ENCODE measurements around the gene ABCA1. TPM values are rescaled to one million over a fixed set of nuclear protein-coding genes. Genes with fewer than 3 reads are reported as not detected.

Gene ABCA1
- total RNA-seq, 2 experiments from 2014 or later, result 8.0 to 14.0 TPM

GRCh38 chr9:104775976-104776375 lies 152.0 kb downstream of the ABCA1 start:
- POLR2A ChIA-PET, result interaction anchor here (0.6 to 2.6 kb wide), 2 partner anchors 22 to 608 kb away, joined by 3 to 11 read pairs; no protein-coding TSS in a partner anchor
- no peak overlapping the region for H3K4me3 ChIP-seq (ENCODE audit: low read depth, low read length, poor library complexity, severe bottlenecking)
- H3K36me3 ChIP-seq (ENCODE audit: insufficient read depth, low read length), result no peaks in the 10 kb centered on the region
- peak overlapping the region; percentile 81; the same call in 1 of the 2 replicates for H2AFZ ChIP-seq (ENCODE audit: low read length)
- no peak for TF ChIP-seq EZH2phosphoT487 (IDR thresholded peaks at IDR 0.05; ENCODE audit: borderline replicate concordance, low read depth, low read length)
- TF ChIP-seq, protein P1, sequence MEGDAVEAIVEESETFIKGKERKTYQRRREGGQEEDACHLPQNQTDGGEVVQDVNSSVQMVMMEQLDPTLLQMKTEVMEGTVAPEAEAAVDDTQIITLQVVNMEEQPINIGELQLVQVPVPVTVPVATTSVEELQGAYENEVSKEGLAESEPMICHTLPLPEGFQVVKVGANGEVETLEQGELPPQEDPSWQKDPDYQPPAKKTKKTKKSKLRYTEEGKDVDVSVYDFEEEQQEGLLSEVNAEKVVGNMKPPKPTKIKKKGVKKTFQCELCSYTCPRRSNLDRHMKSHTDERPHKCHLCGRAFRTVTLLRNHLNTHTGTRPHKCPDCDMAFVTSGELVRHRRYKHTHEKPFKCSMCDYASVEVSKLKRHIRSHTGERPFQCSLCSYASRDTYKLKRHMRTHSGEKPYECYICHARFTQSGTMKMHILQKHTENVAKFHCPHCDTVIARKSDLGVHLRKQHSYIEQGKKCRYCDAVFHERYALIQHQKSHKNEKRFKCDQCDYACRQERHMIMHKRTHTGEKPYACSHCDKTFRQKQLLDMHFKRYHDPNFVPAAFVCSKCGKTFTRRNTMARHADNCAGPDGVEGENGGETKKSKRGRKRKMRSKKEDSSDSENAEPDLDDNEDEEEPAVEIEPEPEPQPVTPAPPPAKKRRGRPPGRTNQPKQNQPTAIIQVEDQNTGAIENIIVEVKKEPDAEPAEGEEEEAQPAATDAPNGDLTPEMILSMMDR (conservative IDR thresholded peaks at IDR 0.05; ENCODE audit: low read length), result no peak
- DNase-seq (ENCODE audit: low spot score), result no peak
- H3K9me3 ChIP-seq (ENCODE audit: low read length), result peaks cover 7% of the 10 kb centered on the region; the same call in 1 of the 2 replicates
- intact Hi-C loops (cut with micrococcal nuclease; ENCODE audit: unreplicated experiment), result loop anchor here (2.0 to 10.0 kb wide), 2 partner anchors 27 to 469 kb away; partner anchors contain the start of gene SLC44A1
- no peaks in the 10 kb centered on the region for H4K20me1 ChIP-seq (ENCODE audit: insufficient read depth, low read length)
- H3K4me2 ChIP-seq (ENCODE audit: low read length), result peak overlapping the region; percentile 88
- no peaks in the 10 kb centered on the region for H3K9me2 ChIP-seq (ENCODE audit: insufficient read depth, low read length)
- CTCF ChIA-PET (ENCODE audit: unreplicated experiment), result no interaction called here
- H3K4me1 ChIP-seq (ENCODE audit: insufficient read depth, low read length, poor library complexity, severe bottlenecking), result peaks cover 67% of the 10 kb centered on the region
- BruUV-seq (replicated peaks), result no TSS peak
- peak overlapping the region; percentile 22 for H3K27ac ChIP-seq (ENCODE audit: low read depth, low read length, poor library complexity, severe bottlenecking)
- H3K79me2 ChIP-seq (ENCODE audit: insufficient read depth, low read depth, low read length), result peaks cover 20% of the 10 kb centered on the region; the same call in 1 of the 2 replicates

DNA sequence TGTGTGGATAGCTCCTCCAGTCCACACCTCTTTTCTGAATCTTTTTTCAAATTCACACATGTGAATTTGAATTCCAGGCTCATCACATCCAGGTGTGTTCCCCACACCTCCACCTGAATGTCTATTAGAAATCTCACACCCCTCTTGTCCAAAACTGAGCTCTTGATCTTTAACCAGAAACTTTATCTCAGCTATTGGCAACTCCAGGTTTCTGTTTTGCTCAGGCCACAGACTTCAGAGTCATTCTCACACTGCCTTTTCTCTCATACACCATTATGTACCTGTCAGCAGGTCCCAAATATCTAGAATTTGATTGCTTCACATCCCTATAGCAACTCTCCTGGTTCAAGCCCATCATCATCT lies 152.4 kb downstream of the ABCA1 start:
- BruUV-seq (replicated peaks), result no TSS peak
- Histone ChIP-seq H2AFZ (ENCODE audit: low read length) (peak overlapping the region; percentile 81; the same call in 1 of the 2 replicates), H3K4me3 (ENCODE audit: low read depth, low read length, poor library complexity, severe bottlenecking) (peak overlapping the region; percentile 64), H3K4me2 (ENCODE audit: low read length) (peak overlapping the region; percentile 88), H4K20me1 (ENCODE audit: insufficient read depth, low read length) (no peaks in the 10 kb centered on the region), H3K4me1 (ENCODE audit: insufficient read depth, low read length, poor library complexity, severe bottlenecking) (peaks cover 69% of the 10 kb centered on the region), H3K9me2 (ENCODE audit: insufficient read depth, low read length) (no peaks in the 10 kb centered on the region), H3K27ac (ENCODE audit: low read depth, low read length, poor library complexity, severe bottlenecking) (peak overlapping the region; percentile 22), H3K79me2 (ENCODE audit: insufficient read depth, low read depth, low read length) (peaks cover 20% of the 10 kb centered on the region; the same call in 1 of the 2 replicates), H3K9me3 (ENCODE audit: low read length) (peaks cover 7% of the 10 kb centered on the region; the same call in 1 of the 2 replicates), H3K36me3 (ENCODE audit: insufficient read depth, low read length) (no peaks in the 10 kb centered on the region)
- ChIA-PET CTCF (ENCODE audit: unreplicated experiment) (no interaction called here), POLR2A (interaction anchor here (0.6 to 2.6 kb wide), 2 partner anchors 22 to 608 kb away, joined by 3 to 11 read pairs; no protein-coding TSS in a partner anchor)
- DNase-seq (ENCODE audit: low spot score), result no peak
- TF ChIP-seq, protein P1 (conservative IDR thresholded peaks at IDR 0.05; ENCODE audit: low read length), result no peak
- intact Hi-C loops (cut with micrococcal nuclease; ENCODE audit: unreplicated experiment), result loop anchor here (2.0 to 10.0 kb wide), 2 partner anchors 27 to 469 kb away; partner anchors contain the start of gene SLC44A1
